T-helper 2 cell treated with Interferon-gamma antibody and Interleukin-4, amounts not matched to agents 5 μg/mL and 100 μg/mL, for 36 hours (primary cell): ENCODE data around the gene ZMYND10.

Experiments used
- DNase-seq: peaks from one replicate; pipeline ENCODE4 v3.0.0; 2021; ENCODE audit warnings: low spot score
- H3K27ac Mint-ChIP-seq: one replicate; pipeline ENCODE4 v1.8.0; 2021; ENCODE audit warnings: mild to moderate bottlenecking, mixed read lengths
- H3K27me3 Mint-ChIP-seq: one replicate; pipeline ENCODE4 v1.8.0; 2021; ENCODE audit warnings: low read depth, mixed read lengths
- H3K36me3 Mint-ChIP-seq: one replicate; pipeline ENCODE4 v1.8.0; 2021; ENCODE audit warnings: low read depth, mixed read lengths
- H3K4me1 Mint-ChIP-seq: one replicate; pipeline ENCODE4 v1.8.0; 2021; ENCODE audit warnings: low read depth, mixed read lengths
- H3K4me3 Mint-ChIP-seq: one replicate; pipeline ENCODE4 v1.8.0; 2022; ENCODE audit warnings: mild to moderate bottlenecking, moderate library complexity, mixed read lengths
- H3K9me3 Mint-ChIP-seq: one replicate; pipeline ENCODE4 v1.8.0; 2021; ENCODE audit warnings: mixed read lengths

Gene ZMYND10

DNA sequence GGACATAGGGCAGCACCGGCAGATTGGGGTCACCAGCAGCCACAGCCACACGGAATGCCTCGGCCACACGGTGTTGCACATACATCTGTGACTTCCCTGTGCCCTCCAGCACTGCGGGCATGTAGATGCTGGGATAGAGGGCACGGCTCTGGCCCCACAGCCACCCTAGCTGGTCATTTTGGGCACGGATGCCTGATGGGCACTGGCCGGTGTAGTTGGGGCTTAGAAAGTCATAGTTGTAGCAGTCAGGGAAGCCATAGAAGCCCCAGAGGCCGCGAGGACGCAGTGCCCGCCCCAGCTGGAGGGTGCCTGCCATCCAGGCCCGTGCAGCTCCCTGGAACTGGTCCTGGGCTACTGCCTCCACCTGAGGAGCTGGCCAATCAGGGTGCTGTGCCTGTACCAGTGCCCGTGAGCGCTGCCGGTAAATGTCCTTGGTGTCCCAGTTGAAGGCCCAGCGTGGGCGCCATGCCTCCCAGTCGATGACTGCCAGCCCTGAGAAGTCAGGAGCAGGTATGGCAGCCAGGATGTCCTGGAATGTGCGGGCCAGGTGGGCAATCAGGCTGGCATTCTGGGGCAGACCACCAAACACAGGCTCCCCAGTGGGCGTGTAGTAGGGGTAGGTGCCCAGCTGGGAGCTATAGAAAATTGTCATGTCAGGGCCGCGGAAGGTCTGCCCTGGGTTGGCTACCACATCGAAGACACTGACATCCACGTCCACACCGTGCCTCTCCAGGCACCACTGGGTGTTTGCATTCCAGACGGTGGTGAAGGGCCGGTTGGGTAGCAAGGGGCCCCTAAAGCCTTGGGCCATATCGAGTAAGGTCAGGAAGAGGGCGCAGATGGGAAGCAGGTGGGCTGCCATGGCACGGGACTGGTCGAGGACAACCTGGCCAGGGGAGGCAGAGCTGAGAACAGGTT is 43.2 kb downstream of the ZMYND10 start:
- H3K27me3 Mint-ChIP-seq: no peaks in the 10 kb centered on the region
- H3K27ac Mint-ChIP-seq: peak overlapping the region; percentile 45
- peaks cover 20% of the 10 kb centered on the region for H3K4me1 Mint-ChIP-seq
- H3K4me3 Mint-ChIP-seq: no peak overlapping the region
- H3K9me3 Mint-ChIP-seq: no peaks in the 10 kb centered on the region
- no peak for DNase-seq
- no peaks in the 10 kb centered on the region for H3K36me3 Mint-ChIP-seq

DNA sequence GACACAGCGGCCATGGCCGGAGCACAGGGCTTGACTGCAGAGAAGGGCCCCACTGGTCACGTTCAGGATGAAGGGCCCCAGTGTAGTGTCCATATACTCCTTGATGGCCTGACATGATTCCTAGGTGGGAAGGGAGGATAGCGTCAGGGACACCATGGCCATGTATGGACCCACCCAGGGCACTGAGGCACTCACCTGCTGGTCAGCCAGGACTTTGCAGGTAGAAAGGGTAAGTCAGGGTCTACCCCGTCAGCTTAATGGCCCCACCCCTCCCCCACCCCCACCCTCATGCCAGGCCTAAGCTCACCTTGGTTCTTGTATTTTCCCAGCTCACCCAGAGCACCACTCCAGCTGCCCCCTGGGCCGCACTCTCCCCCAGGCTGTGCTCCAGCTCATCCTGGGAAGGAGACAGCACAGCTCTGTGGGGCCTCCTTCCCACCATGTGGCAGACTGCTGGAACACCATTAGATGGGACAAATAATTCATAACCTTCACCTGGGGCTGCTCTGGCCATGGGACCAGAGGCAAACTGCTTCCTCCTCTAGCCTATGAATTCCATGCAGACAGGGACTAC is 44.8 kb downstream of the ZMYND10 start:
- peak overlapping the region; percentile 98 for H3K4me3 Mint-ChIP-seq
- H3K27ac Mint-ChIP-seq: peak overlapping the region; percentile 99
- H3K9me3 Mint-ChIP-seq: no peaks in the 10 kb centered on the region
- H3K27me3 Mint-ChIP-seq: no peaks in the 10 kb centered on the region
- DNase-seq: no peak
- H3K36me3 Mint-ChIP-seq: peaks cover 2% of the 10 kb centered on the region
- H3K4me1 Mint-ChIP-seq: peaks cover 24% of the 10 kb centered on the region

DNA sequence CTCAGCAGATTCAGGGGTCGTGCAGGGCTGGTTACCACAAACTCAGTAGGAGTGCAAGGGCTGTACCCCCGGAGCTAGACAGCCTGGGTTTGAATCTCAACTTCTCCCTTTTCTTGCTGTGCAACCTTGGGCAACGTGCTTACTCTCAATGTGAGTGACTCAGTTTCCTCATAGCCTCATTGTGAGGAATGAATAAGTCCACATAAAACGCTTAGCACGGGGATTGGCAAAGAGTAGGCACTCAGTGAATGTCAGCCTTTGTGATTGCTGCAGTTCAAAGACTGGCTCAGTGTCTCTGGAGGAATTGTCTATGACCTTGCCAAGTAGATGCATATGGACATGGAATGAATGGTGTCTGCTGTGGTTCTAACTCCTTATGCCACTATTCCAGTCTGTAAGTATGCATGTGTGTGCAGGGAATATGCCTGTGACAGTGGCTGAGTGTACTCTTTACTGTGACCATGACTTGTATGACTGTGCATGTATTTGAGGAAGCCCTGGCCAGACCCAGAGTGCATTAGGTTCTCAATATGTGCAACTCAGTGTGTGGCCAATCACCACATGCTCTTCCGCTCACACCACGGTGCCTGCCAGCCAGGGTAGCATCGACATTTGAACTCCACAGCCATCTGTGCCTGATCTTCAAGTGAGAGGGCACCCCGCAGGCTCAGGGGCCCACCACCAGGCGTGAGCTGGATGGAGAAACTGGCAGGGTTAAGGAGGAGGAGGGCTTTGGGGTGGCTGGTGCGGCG is 45.4 kb downstream of the ZMYND10 start:
- Mint-ChIP-seq H3K9me3 (no peaks in the 10 kb centered on the region), H3K27ac (peak overlapping the region; percentile 99), H3K36me3 (peaks cover 2% of the 10 kb centered on the region), H3K27me3 (no peaks in the 10 kb centered on the region), H3K4me3 (peak overlapping the region; percentile 98), H3K4me1 (peaks cover 24% of the 10 kb centered on the region)
- peak; percentile 23 for DNase-seq

- peaks cover 2% of the 10 kb centered on the region for H3K36me3 Mint-ChIP-seq
Measured at GRCh38 chr3:50299638-50299928, 45.9 kb downstream of the ZMYND10 start.

DNA sequence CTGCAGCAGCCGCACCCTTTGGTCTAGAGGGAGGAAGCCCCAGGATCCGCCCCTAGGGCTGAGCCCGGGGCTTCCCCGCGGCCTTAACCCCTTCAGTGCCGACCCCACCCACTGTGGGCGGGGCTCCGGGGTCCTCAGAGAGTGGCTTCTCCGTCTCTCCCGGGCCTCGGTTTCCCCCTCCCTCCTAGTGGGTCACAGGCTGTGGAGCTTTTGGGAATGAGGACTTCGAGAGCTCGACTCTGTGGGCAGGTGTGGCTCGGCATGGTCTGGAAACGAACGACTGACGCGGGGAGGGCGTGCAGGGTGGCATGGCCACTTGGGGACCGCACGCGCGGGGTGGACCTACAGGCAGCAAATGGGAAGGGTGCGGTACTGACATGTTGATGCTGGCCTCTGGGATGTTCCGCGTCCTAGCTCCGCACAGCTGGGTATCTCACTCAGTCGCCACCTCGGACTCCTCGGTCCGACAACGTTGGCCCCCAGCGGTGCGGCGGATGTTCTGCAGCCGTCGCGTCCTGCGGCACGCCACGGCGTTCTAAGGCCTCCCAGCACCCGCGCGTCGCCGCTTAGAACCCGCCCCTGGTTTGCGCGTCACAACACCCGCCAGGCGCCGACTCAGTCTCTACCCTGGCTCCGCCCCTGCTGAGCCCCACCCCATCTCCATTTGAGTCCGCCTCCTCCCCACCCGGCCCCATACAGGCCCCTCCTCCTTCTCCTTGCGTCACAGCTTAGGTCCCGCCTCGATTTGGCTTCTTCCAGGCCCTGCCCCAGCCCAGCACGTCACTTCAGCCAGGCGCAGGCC is 46.5 kb downstream of the ZMYND10 start, which contains the start of the genes HYAL3 and NAA80:
Gene HYAL3, minus strand, starts transcription at position 570 of the 802 bp plus-strand sequence. CDS start 3,803 bp downstream, outside the sequence.
Gene NAA80, minus strand, starts transcription at position 570 of the 802 bp plus-strand sequence. CDS start 1,942 bp downstream, outside the sequence.
- H3K9me3 Mint-ChIP-seq: no peaks in the 10 kb centered on the region
- H3K4me3 Mint-ChIP-seq: peak within 1 kb of the TSS; percentile 98
- H3K36me3 Mint-ChIP-seq: peaks cover 2% of the 10 kb centered on the region
- no peaks in the 10 kb centered on the region for H3K27me3 Mint-ChIP-seq
- peak; percentile 98 for DNase-seq
- peak within 1 kb of the TSS; percentile 99 for H3K27ac Mint-ChIP-seq
- peaks cover 22% of the 10 kb centered on the region for H3K4me1 Mint-ChIP-seq

More at GRCh38 chr3:50299638-50299928, 45.9 kb downstream of the ZMYND10 start:
- Mint-ChIP-seq H3K27me3 (no peaks in the 10 kb centered on the region), H3K4me3 (peak overlapping the region; percentile 98), H3K27ac (peak overlapping the region; percentile 99), H3K4me1 (peaks cover 24% of the 10 kb centered on the region), H3K9me3 (no peaks in the 10 kb centered on the region)
- DNase-seq: no peak

GRCh38 chr3:50297896-50298725 is 47.4 kb downstream of the ZMYND10 start:
- peaks cover 22% of the 10 kb centered on the region for H3K4me1 Mint-ChIP-seq
- no peak for DNase-seq
- peak overlapping the region; percentile 99 for H3K27ac Mint-ChIP-seq

DNA sequence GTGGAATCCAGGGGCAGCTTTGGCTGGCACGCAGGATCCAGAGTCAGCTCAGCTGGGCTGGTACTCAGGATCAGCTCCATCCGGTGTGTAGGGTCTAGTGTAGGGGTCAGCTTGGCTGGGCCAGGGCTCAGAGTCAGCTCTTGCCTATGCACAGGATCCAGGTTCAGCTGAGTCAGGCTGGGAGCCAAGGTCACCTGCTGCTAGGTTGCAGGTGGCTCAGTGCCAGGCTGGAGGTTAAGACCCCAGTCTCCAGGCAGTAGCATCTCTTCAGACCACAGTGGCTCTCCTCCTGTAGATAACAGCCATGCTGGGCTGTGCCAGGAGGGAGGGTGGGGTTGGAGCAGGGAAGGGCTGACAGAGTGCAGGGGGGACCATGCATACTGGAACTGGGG is 48.2 kb downstream of the ZMYND10 start:
- H3K36me3 Mint-ChIP-seq: peaks cover 2% of the 10 kb centered on the region
- H3K27me3 Mint-ChIP-seq: no peaks in the 10 kb centered on the region
- H3K4me1 Mint-ChIP-seq: peaks cover 28% of the 10 kb centered on the region
- H3K27ac Mint-ChIP-seq: peak overlapping the region; percentile 99
- peak overlapping the region; percentile 98 for H3K4me3 Mint-ChIP-seq
- no peak for DNase-seq
- H3K9me3 Mint-ChIP-seq: no peaks in the 10 kb centered on the region

More at GRCh38 chr3:50297896-50298725, 47.4 kb downstream of the ZMYND10 start:
- H3K27me3 Mint-ChIP-seq: no peaks in the 10 kb centered on the region
- peaks cover 2% of the 10 kb centered on the region for H3K36me3 Mint-ChIP-seq
- no peaks in the 10 kb centered on the region for H3K9me3 Mint-ChIP-seq
- peak overlapping the region; percentile 98 for H3K4me3 Mint-ChIP-seq

DNA sequence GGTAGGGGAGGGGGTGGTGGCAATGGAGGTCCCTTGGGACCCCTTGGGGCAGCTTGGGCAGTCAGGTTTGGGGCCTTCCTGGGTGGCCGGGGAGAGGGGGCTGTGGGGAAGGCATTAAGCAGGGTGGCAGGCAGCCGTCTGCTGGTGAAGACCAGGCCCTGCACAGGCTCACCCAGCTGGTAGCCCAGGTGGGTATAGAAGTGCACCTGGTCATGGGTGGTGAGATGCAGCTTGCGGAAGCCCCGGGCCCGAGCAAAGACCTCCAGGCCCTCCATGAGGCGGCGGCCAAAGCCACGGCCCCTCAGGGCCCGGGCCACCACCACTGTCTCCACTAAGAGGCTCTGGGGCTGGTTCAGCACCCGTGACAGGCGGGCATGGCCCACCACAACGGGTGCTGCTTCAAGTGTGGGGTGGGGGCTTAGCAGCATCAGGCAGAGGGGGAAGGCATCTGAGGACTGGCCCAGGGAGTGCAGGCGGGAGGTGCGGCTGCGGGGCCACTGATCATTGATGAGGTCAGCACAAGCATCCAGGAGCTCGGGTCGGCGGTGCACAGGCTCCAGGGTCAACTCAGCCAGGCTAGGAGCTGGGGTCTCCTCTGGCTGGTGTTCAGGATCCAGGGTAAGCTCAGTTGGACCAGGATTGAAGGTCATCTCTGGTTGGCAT is 48.7 kb downstream of the ZMYND10 start:
- DNase-seq: no peak
- Mint-ChIP-seq H3K9me3 (no peaks in the 10 kb centered on the region), H3K4me3 (peak overlapping the region; percentile 52), H3K27ac (peak overlapping the region; percentile 99), H3K4me1 (peaks cover 29% of the 10 kb centered on the region), H3K36me3 (peaks cover 2% of the 10 kb centered on the region), H3K27me3 (no peaks in the 10 kb centered on the region)

DNA sequence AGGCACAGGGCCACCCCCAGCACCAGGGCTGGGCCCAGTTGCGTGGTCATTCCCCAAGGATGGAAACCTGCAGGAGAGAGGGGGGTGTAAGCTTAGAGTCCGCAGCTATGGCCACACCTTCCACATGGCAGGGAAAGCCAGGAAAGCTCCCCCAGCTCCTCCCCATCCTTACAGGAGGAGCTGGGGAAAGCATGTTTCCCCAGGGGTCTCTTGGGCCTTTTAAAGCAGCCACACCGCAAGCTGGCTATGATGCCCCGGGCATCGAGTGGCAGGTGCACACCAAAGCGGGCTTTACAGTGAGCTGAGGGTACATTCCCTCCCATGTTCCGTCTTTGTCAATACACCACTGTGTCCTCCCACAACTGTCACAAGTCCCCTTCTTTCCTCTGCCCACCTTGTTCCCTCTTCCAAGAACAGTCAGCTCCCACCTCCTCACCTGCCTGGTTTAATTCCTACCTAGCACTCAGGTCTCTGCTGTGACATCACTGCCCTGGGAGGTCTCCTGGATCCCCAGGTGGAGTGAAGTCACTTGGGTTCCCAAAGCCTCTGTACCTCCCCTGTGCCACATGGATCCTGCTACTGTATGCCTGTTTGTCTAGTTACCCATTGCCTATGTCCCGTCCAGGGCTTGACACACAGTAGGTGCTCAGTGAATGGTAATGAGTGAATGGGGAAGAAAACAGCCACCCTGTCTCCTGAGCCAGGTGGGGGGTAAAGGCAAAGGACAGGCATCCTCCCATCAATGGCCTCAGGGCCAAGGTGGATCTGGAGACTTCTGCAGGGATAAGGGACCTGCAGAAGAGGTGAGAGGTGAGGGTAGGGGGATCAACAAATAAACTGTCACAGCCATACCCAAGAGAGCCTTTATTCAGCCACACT is 49.7 kb downstream of the ZMYND10 start:
- Mint-ChIP-seq H3K9me3 (no peaks in the 10 kb centered on the region), H3K4me3 (no peak overlapping the region), H3K27ac (peak overlapping the region; percentile 10), H3K27me3 (no peaks in the 10 kb centered on the region), H3K4me1 (peaks cover 33% of the 10 kb centered on the region), H3K36me3 (peaks cover 6% of the 10 kb centered on the region)
- no peak for DNase-seq

DNA sequence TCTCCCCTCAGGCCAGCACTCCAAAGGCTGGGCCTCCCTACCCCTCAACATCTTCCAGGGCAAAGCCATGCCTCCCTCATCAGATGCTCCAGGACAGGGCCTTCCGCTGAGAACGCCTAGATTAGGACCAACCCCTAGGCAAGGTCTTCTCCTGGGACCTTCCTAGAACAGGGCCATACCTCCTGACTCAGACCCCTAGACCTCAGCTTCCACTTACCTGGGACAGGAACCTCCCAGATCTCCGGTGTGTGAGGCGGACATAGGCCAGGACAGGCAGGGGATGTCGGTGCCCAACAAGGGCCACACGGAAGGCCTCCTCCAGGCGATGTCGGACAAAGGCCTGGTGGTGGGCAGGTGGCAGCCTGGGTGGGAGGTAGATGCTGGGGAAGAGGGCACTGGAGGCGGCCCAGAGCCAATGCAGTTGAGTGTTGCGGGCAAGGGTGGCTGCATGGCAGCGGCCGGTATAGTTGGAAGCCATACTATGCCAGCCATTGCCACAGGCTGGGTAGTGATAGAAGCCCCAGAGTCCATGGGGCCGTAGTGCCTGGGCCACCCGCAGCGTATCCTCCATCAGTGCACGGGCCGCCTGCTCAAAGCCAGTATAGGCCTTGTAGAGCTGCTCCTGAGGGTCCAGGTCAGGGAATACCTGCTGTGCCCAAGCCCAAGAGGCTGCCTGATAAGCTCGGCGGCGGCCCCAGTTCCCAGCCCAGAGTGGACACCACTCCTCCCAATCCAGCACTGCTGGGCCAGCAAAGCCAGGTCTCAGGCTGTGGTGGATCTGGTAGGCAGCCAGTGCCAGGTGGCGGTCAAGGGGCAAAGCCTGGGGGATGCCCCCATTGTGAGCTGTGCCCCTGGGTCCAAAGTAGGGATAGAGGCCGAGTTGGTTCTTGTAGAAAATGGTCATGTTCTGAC is 50.8 kb downstream of the ZMYND10 start:
- Mint-ChIP-seq H3K4me3 (no peak overlapping the region), H3K27ac (peak overlapping the region; percentile 15), H3K27me3 (no peaks in the 10 kb centered on the region), H3K4me1 (peaks cover 25% of the 10 kb centered on the region), H3K9me3 (no peaks in the 10 kb centered on the region), H3K36me3 (peaks cover 6% of the 10 kb centered on the region)
- no peak for DNase-seq

- no peak overlapping the region for H3K4me3 Mint-ChIP-seq
- H3K27me3 Mint-ChIP-seq: no peaks in the 10 kb centered on the region
- peak overlapping the region; percentile 15 for H3K27ac Mint-ChIP-seq
- no peak for DNase-seq
- peaks cover 6% of the 10 kb centered on the region for H3K36me3 Mint-ChIP-seq
- H3K4me1 Mint-ChIP-seq: peaks cover 24% of the 10 kb centered on the region
- H3K9me3 Mint-ChIP-seq: no peaks in the 10 kb centered on the region
Measured at GRCh38 chr3:50294089-50294488, 51.4 kb downstream of the ZMYND10 start.
